ENCODE data around the gene RPS27L.

DNA sequence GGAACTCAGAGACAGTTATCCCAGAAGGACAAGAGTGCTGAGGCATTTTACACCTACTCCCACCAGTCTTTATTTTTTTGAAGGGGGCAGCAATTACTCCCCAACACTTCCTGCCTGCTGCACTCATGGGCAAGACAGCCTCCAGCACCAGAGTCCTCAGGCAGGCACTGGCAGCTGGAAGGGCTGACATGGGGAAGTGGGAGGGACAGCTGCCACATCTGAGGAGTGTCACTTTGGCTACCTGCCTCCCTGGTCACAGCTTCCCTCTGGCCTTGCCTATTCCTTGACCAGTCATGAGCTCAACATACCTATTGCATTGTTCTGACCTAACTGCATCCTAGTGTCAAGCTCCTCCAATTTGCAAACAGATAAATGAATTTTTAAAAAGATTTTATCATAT, 45.8 kb downstream of the RPS27L start:
- TF ChIP-seq, protein P1, sequence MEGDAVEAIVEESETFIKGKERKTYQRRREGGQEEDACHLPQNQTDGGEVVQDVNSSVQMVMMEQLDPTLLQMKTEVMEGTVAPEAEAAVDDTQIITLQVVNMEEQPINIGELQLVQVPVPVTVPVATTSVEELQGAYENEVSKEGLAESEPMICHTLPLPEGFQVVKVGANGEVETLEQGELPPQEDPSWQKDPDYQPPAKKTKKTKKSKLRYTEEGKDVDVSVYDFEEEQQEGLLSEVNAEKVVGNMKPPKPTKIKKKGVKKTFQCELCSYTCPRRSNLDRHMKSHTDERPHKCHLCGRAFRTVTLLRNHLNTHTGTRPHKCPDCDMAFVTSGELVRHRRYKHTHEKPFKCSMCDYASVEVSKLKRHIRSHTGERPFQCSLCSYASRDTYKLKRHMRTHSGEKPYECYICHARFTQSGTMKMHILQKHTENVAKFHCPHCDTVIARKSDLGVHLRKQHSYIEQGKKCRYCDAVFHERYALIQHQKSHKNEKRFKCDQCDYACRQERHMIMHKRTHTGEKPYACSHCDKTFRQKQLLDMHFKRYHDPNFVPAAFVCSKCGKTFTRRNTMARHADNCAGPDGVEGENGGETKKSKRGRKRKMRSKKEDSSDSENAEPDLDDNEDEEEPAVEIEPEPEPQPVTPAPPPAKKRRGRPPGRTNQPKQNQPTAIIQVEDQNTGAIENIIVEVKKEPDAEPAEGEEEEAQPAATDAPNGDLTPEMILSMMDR (conservative IDR thresholded peaks at IDR 0.05; ENCODE audit: low read length) = no peak
- TF ChIP-seq EZH2phosphoT487 (IDR thresholded peaks at IDR 0.05; ENCODE audit: borderline replicate concordance, low read depth, low read length) = no peak
